Activated CD4-positive, alpha-beta memory T cell treated with anti-CD3 and anti-CD28 coated beads for 36 hours (primary cell): ENCODE data around the gene GPALPP1. TPM values are rescaled to one million over a fixed set of nuclear protein-coding genes. Genes with fewer than 3 reads are reported as not detected.

Experiments used
- CTCF ChIA-PET: fragments of 350-600 bp; sonication (Branson Sonifier 250); formaldehyde crosslinking; loops from one replicate; lab custom pipeline; 2021; ENCODE audit warnings: antibody characterized with exemption, inconsistent platforms; lab: Charles Lee
- POLR2A ChIA-PET: fragments of 350-600 bp; sonication (Branson Sonifier 250); formaldehyde crosslinking; loops from one replicate; lab custom pipeline; 2021; ENCODE audit warnings: antibody characterized with exemption; lab: Charles Lee
- DNase-seq: peaks from one replicate; pipeline ENCODE4 v3.0.0-alpha.2; 2020
- H3K27ac Mint-ChIP-seq: one replicate; pipeline ENCODE4 v1.8.0; 2021; ENCODE audit warnings: mixed read lengths
- H3K27me3 Mint-ChIP-seq: one replicate; pipeline ENCODE4 v1.8.0; 2021; ENCODE audit warnings: mixed read lengths
- H3K36me3 Mint-ChIP-seq: one replicate; pipeline ENCODE4 v1.8.0; 2021; ENCODE audit warnings: mixed read lengths
- H3K4me1 Mint-ChIP-seq: one replicate; pipeline ENCODE4 v1.8.0; 2021; ENCODE audit warnings: low read depth, mixed read lengths
- H3K4me3 Mint-ChIP-seq: one replicate; pipeline ENCODE4 v1.8.0; 2021; ENCODE audit warnings: mild to moderate bottlenecking, mixed read lengths
- H3K9me3 Mint-ChIP-seq: one replicate; pipeline ENCODE4 v1.8.0; 2021; ENCODE audit warnings: mixed read lengths
- intact Hi-C: fragments of 100-400 bp; cut with micrococcal nuclease; formaldehyde crosslinking; loops from one replicate; pipeline ENCODE4 v1.15.1; 2023
- total RNA-seq, 2 experiments: library from RNA; stranded (reverse); gene quantifications; one replicate each; pipeline ENCODE4 v1.2.3, GENCODE V29; 2021

The GPALPP1 gene
- total RNA-seq, 2 experiments from 2014 or later, result 30.1 to 32.7 TPM

DNA sequence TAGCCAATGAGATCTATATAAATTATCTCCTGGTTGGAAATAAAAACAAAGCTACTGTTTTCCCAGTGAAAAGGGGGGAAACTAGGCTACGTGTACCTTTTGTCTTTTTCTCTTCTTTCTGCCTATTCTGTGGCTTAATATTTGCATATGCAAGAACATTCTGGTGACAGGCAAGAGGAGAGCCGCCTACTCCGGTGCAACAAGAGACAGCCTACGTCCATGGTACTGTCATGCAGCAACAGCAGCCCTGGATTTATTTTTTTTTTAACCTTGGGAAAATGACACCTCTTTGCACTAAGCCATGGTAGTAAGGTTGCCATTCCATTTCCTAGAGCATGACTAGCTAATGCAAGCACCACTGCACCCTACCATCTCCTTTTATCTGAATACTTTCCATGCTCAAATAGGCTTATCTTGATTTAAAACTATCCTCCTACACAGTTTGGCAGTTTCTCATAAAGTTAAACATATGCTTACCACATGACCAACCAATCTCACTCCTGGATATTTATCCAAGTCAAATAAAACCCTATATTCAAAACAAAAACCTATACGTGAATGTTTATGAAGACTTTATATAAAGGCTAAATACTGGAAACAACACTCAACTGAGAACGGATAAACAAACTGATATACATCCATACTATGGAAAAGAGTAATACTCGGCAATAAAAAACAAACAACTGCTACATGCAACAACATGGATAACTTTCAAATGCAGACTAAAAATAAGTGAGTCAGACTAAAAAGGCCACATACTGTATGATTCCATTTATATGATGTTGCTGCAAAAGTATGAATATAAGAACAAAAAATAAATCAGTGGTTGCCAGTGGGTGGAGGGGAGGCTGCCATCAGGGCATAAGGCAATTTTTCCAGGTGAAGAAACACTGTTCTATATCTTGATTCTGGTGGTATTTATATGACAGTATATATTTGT, 17.4 kb upstream of the GPALPP1 start:
- Mint-ChIP-seq H3K27me3 (no peaks in the 10 kb centered on the region), H3K27ac (no peak overlapping the region), H3K9me3 (no peaks in the 10 kb centered on the region), H3K4me3 (no peak overlapping the region), H3K4me1 (no peaks in the 10 kb centered on the region), H3K36me3 (peaks cover 8% of the 10 kb centered on the region)
- ChIA-PET CTCF (interaction anchor here (0.6 to 2.0 kb wide), 3 partner anchors 54 to 488 kb away, joined by 3 to 7 read pairs (median 3); no protein-coding TSS in a partner anchor), POLR2A (no interaction called here)
- intact Hi-C loops, result loop anchor here (5.0 kb wide), 1 partner anchor 55 kb away; no protein-coding TSS in a partner anchor
- no peak for DNase-seq

DNA sequence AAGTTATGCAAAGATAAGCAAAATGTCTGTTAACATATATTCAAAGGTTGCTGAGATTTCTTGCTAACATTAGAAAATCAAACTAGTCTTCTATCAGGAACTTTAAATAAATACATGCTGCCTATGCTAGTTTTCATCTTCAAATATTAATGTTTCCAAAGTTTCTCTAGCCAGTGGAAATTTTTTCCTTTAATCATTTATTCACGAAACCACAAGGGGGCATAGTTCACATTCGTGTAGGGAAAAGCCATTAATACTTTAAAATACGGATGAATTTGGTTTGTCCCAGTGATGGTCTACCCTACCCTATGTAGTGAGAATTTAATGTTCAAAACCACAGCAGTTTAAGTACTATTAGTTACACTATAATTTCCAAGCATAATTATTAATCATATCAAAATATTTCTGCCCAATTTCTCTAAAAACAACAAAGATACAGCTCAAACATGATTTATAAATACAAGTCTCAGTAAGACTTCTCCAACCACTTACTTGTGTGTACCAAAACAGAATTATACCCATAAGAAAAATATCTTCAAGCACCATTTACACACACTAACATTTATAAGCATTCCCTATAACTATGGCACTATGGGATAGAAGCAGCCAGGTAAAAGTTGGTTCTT, 16.3 kb upstream of the GPALPP1 start:
- H3K36me3 Mint-ChIP-seq, result peaks cover 7% of the 10 kb centered on the region
- no peak for DNase-seq
- H3K4me1 Mint-ChIP-seq, result no peaks in the 10 kb centered on the region
- no peaks in the 10 kb centered on the region for H3K9me3 Mint-ChIP-seq
- no peaks in the 10 kb centered on the region for H3K27me3 Mint-ChIP-seq
- POLR2A ChIA-PET, result no interaction called here
- intact Hi-C loops, result loop anchor here (5.0 kb wide), 1 partner anchor 56 kb away; no protein-coding TSS in a partner anchor
- no peak overlapping the region for H3K4me3 Mint-ChIP-seq
- H3K27ac Mint-ChIP-seq, result no peak overlapping the region
- CTCF ChIA-PET, result interaction anchor here (0.6 to 1.6 kb wide), 8 partner anchors 25 to 494 kb away, joined by 3 to 5 read pairs (median 3); no protein-coding TSS in a partner anchor

DNA sequence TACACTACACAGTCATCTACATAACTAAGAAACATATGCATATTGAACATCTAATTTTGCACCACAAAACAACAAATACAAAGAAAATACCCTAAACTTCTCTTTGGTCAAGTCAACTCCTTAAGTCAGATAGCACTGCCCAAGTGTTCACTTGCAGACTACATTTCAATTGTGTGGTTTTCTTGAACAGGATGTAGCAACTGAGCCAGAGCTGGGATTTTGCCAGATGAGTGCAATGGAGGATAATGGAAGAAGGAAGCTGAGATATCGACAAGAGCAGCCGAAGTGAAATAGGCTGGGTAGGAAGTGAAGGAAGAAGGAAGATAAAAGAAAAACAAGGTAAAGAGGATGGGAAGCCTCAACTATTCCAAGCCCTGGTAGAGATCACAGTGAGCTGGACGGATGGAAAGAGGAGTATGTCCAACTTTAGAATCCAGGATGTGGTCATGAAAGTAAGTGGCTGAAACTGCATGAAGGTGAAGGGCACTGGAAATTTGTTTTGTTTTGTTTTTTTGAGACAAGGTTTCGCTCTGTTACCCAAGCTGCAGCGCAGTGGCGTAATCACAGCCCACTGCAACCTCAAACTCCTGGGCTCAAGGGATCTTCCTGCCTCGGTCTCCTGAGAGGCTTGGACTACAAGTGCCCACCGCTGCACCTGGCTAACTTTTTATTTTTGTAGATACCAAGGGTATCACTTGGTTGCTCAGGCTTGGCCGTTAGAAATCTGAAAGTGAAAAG, 15.1 kb upstream of the GPALPP1 start:
- intact Hi-C loops, result loop anchor here (5.0 kb wide), 1 partner anchor 57 kb away; no protein-coding TSS in a partner anchor
- DNase-seq, result no peak
- H3K4me3 Mint-ChIP-seq, result no peak overlapping the region
- H3K9me3 Mint-ChIP-seq, result no peaks in the 10 kb centered on the region
- H3K27me3 Mint-ChIP-seq, result no peaks in the 10 kb centered on the region
- H3K36me3 Mint-ChIP-seq, result peaks cover 12% of the 10 kb centered on the region
- H3K4me1 Mint-ChIP-seq, result no peaks in the 10 kb centered on the region
- POLR2A ChIA-PET, result no interaction called here
- CTCF ChIA-PET, result interaction anchor here (0.7 to 1.6 kb wide), 5 partner anchors 33 to 961 kb away, joined by 3 to 4 read pairs (median 3); no protein-coding TSS in a partner anchor
- no peak overlapping the region for H3K27ac Mint-ChIP-seq

DNA sequence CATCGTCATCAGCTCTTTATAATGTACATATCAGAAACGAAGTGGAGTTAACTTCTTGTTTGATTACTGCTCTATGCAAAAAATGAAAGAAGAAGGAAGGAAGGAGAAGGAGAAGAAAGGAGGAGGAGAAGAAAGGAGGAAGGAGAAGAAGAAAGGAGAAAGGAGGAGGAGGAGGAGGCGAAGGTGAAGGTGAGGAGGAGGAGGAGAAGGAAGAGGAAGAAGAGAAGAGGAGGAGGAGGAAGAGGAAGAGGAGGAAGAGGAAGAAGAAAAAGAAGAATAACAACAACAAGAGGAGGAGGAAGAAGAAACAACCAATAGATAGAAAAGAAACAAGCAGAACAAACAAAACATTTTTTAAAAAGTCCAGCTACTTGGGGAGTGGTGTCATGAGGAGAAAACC, 13.1 kb upstream of the GPALPP1 start:
- ChIA-PET CTCF (interaction anchor here (1.2 kb wide), 1 partner anchor 12 kb away, joined by 3 read pairs; no protein-coding TSS in a partner anchor), POLR2A (no interaction called here)
- peaks cover 16% of the 10 kb centered on the region for H3K36me3 Mint-ChIP-seq
- intact Hi-C loops, result no loop called here
- no peak overlapping the region for H3K4me3 Mint-ChIP-seq
- no peak for DNase-seq
- no peaks in the 10 kb centered on the region for H3K27me3 Mint-ChIP-seq
- H3K9me3 Mint-ChIP-seq, result no peaks in the 10 kb centered on the region
- no peaks in the 10 kb centered on the region for H3K4me1 Mint-ChIP-seq
- no peak overlapping the region for H3K27ac Mint-ChIP-seq

DNA sequence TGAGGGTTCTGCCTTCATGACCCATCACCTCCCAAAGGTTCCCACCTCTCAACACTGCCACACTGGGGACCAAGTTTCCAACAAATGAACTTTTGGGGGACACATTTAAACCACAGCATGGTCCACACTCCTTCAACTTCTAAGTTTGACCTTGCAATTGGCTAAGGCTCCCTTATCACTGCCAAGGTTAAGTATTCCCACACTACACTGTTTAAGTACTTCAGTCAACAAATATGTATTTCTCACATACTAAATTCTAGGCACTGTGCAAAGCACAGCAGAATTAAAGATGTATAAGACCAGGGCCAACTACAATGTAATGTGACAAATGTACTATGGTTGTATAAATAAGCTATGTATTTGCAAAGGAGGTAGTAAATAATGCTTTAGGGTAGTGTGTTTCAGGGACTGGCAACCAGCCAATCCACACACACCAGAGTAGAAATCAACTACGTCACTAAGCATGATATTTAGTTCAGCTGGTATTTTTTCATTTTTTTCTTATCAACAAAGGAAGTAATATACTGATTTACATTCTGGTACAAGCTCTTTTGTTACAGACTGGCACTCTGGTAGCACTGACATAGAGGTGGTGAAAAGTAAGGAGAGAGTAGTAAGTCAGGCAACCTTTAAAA, 12.3 kb upstream of the GPALPP1 start:
- Mint-ChIP-seq H3K27ac (no peak overlapping the region), H3K36me3 (peaks cover 13% of the 10 kb centered on the region), H3K4me1 (no peaks in the 10 kb centered on the region), H3K27me3 (no peaks in the 10 kb centered on the region), H3K9me3 (no peaks in the 10 kb centered on the region), H3K4me3 (no peak overlapping the region)
- ChIA-PET CTCF (no interaction called here), POLR2A (interaction anchor here (0.5 kb wide), 1 partner anchor 288 kb away, joined by 5 read pairs; no protein-coding TSS in a partner anchor)
- intact Hi-C loops, result no loop called here
- DNase-seq, result no peak

DNA sequence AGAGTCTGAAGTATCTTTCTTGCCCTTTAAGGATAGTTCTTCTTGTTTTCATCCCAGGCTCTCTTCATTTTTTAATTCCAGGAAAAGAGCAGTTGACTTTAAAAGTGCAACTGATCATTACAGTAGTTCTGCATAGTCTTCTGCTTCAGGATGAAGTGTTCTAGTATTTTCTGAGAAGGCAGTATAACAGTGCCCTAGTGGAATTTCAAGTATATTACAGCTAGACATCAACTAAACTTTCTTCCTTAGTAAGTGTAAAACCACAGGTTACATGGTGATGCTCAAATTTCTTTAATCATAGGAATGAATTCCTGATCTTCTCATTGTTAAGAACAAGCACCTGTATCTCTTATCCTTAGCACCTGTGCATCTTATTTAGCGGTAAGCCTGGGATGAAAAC, 11.0 kb upstream of the GPALPP1 start:
- Mint-ChIP-seq H3K4me3 (no peak overlapping the region), H3K9me3 (no peaks in the 10 kb centered on the region), H3K27ac (no peak overlapping the region), H3K4me1 (peaks cover 4% of the 10 kb centered on the region), H3K27me3 (no peaks in the 10 kb centered on the region), H3K36me3 (peaks cover 17% of the 10 kb centered on the region)
- intact Hi-C loops, result no loop called here
- DNase-seq, result no peak
- CTCF ChIA-PET, result interaction anchor here (0.9 kb wide), 1 partner anchor 10 kb away, joined by 3 read pairs; no protein-coding TSS in a partner anchor
- POLR2A ChIA-PET, result no interaction called here

DNA sequence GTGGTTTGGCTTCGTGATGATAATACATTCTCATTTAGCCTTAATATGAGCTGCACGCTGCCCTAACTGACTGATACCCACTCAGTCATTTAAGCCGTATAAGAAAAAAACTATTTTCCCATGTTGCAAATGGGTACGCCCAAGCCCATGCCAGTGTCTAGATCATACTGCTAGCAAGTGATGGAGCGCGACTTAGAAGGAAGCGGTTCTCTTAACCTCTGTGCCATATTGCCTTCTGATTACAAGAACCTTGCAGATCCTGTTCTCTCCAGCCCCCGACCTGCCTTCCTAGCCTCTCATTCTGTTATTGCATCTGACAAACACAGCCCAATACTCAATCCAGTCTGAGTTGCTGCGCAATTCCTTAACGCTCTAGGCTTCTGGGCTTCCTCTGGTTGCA, 603 bp downstream of the GPALPP1 start:
- intact Hi-C loops, result loop anchor here (1.0 kb wide), 4 partner anchors 65 to 413 kb away; partner anchors contain the start of gene GTF2F2
- no peaks in the 10 kb centered on the region for H3K27me3 Mint-ChIP-seq
- DNase-seq, result no peak
- CTCF ChIA-PET, result no interaction called here
- peak overlapping the region; percentile 97 for H3K4me3 Mint-ChIP-seq
- H3K9me3 Mint-ChIP-seq, result no peaks in the 10 kb centered on the region
- peaks cover 9% of the 10 kb centered on the region for H3K36me3 Mint-ChIP-seq
- POLR2A ChIA-PET, result no interaction called here
- H3K27ac Mint-ChIP-seq, result peak overlapping the region; percentile 92
- peaks cover 57% of the 10 kb centered on the region for H3K4me1 Mint-ChIP-seq

DNA sequence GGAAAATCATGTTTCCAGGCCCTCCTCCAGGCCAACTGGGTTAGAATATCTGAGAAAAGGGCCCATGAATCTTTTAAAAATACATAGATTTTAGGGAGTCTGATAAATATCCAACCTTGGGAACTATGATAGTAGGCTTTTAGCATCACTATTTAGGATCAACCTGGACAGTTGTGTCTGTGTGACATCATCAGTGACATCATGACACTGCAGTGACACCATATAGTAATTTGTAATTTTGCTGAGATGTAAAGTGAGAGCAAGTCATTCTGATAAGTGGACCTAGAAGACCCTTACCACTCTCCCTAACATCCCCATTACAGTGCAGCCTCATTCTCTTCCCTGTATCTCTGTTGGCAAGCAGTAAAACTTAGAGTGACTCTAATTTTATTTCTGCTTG, 14.1 kb downstream of the GPALPP1 start:
- ChIA-PET CTCF (no interaction called here), POLR2A (no interaction called here)
- Mint-ChIP-seq H3K36me3 (peaks cover 17% of the 10 kb centered on the region), H3K27ac (no peak overlapping the region), H3K9me3 (no peaks in the 10 kb centered on the region), H3K4me1 (no peaks in the 10 kb centered on the region), H3K4me3 (no peak overlapping the region), H3K27me3 (no peaks in the 10 kb centered on the region)
- intact Hi-C loops, result no loop called here
- DNase-seq, result no peak

DNA sequence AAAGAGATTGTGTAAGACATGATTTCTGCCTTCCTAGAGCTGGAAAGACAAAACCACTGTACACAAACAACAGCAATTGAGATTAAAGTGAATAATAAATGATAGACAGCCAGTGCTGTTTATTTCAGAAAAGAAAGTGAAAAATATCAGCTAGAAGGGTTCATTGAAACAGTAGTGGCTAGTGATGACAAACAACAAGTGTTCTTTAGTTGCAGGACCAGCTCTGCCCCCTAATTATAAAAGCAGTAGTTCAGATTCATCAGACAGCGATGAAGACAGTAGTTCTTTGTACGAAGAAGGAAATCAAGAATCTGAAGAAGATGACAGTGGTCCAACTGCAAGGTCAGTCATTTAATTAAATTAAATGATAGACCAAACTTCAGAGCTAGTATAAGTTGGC, 14.8 kb downstream of the GPALPP1 start:
- peaks cover 17% of the 10 kb centered on the region for H3K36me3 Mint-ChIP-seq
- H3K27ac Mint-ChIP-seq, result no peak overlapping the region
- no peak for DNase-seq
- POLR2A ChIA-PET, result no interaction called here
- CTCF ChIA-PET, result no interaction called here
- intact Hi-C loops, result no loop called here
- no peak overlapping the region for H3K4me3 Mint-ChIP-seq
- no peaks in the 10 kb centered on the region for H3K9me3 Mint-ChIP-seq
- H3K27me3 Mint-ChIP-seq, result no peaks in the 10 kb centered on the region
- no peaks in the 10 kb centered on the region for H3K4me1 Mint-ChIP-seq

DNA sequence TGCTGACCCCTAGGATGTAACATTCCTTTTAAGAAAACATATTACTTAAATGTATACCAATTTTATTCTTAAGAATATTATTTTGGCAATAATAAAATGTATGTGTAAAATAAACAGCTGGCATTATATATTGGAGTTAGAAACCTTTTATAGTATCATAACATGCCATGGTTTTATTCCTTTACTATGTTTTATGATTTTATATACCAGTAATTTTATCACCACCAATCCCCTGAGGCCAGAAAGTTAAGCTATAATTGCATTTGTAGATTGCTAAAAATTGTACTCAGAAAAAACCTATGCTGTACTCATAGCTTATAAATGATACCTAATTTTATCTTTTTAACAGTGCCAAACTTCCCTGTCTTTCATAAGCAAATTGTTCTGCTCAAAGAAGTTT, 17.9 kb downstream of the GPALPP1 start:
- ChIA-PET CTCF (interaction anchor here (0.9 kb wide), 1 partner anchor 34 kb away, joined by 3 read pairs; no protein-coding TSS in a partner anchor), POLR2A (no interaction called here)
- Mint-ChIP-seq H3K27ac (no peak overlapping the region), H3K4me3 (no peak overlapping the region), H3K27me3 (no peaks in the 10 kb centered on the region), H3K9me3 (no peaks in the 10 kb centered on the region), H3K36me3 (peaks cover 18% of the 10 kb centered on the region), H3K4me1 (no peaks in the 10 kb centered on the region)
- intact Hi-C loops, result no loop called here
- DNase-seq, result no peak

DNA sequence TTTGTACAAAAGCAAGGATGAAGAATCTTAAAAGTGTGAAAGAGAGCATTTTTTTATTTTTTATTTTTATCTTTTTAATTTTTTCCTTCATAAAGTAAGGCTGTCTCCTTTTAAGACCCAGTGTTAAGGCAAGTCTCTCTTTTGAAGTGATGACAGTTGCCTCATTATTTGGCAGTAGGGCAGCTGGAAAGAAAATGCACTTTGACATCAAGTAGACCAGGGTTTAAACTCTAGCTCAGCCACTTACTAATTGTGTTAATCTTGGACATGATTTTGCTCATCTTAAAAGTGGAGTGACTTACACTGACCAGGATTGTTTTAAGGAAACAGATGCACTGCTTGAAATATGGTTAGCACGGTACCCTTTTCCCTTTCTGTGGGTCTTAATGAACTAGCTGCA, 18.5 kb downstream of the GPALPP1 start:
- no peak overlapping the region for H3K27ac Mint-ChIP-seq
- POLR2A ChIA-PET, result no interaction called here

More for the DNA sequence above, 18.5 kb downstream of the GPALPP1 start:
- Mint-ChIP-seq H3K4me1 (no peaks in the 10 kb centered on the region), H3K9me3 (no peaks in the 10 kb centered on the region), H3K36me3 (peaks cover 16% of the 10 kb centered on the region), H3K4me3 (no peak overlapping the region), H3K27me3 (no peaks in the 10 kb centered on the region)
- intact Hi-C loops, result no loop called here
- no peak for DNase-seq
- CTCF ChIA-PET, result interaction anchor here (0.9 kb wide), 1 partner anchor 34 kb away, joined by 3 read pairs; no protein-coding TSS in a partner anchor
